Ammon's horn (tissue), 1 donor: Measurements from ENCODE around the gene DCAF6.
"Not testable (repeated sequence)": the region's sequence is repeated elsewhere in the genome, so short reads cannot be mapped to it uniquely, and the experiment has no call there.

Source experiments
- DNase-seq: peaks from one replicate; pipeline ENCODE4 v3.0.0-alpha.2; 2016; ENCODE audit warnings: low spot score

The DCAF6 gene

DNA sequence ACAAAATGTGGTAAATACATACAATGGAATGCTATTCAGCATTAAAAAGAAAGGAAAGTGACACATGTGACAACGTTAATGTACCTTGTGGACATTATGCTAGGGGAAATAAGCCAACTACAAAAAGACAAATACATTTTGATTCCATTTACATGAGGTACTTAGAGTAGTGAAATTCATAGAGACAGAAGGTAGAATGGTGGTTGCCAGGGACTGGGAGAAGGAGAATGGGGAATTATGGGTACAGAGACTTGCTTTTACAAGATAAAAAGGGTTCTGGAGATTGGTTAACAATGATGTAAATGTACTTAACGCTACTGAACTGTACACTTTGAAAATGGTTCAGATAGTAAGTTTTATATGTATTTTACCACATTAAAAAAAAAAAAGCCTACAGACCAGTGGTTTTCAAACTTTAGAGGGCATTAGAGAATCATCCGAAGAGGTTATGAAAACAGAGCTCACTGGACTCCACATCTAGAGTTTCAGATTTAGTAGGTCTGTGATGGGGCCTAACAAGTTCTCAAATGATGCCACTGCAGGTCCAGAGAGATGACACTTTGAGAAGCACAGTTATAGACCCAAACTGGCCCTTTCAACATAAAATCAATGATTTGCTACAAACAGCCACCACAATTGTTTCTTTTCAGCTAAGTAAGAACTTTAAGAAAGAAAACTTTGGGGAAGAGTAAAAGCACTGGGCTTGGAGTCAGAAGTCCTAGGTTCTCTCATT is 13.0 kb upstream of the DCAF6 start:
- no peak for DNase-seq

DNA sequence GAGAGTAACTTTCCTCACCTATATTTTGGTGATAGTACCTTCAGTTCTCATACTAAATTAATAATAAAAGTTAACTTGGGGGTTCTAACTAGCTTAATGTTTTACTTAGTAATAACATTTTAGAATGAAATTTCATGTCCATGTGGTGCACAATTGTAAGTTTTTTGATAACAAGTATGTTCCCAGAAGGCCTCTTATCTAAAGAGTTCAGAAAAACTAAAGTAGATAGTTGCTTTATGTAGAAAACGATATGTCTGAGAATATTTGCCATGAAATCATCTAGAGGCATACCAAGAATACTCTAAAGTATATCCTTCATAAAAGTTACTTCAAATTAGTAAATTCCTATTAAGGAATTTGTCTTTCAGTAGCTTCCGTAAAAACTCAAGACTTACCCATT is 12.4 kb upstream of the DCAF6 start:
- no peak for DNase-seq

- DNase-seq = no peak
These were observed 11.8 kb upstream of the DCAF6 start for GRCh38 chr1:167924543-167925231.

DNA sequence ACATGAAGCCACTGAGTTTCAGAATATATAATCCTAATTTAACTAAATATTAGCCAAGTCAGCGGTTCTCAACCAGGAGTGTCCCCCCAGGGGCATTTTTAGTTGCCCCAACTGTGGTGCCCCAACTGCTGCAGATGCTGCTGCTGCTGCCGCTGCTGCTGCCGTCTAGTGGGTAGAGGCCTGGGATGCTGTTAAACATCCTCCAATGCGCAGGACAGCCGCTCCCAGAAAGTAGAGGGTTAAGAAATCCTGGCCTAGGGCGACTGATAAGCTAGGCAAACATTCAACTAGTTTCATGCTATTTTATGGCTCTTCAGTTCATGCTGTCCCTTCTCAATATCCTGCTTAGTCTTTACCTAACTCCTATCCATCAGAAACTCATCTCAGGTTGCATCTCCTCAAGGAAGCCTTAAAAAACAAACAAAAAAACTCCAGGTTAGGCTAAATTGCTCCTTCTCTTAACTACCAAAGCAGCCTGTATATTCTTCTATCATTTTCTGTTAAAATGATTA is 9.9 kb upstream of the DCAF6 start:
- no peak for DNase-seq

- DNase-seq = no peak
These were observed 9.3 kb upstream of the DCAF6 start for GRCh38 chr1:167927046-167927754.

- no peak for DNase-seq
These were observed 8.0 kb upstream of the DCAF6 start for GRCh38 chr1:167928457-167928852.

- not testable (repeated sequence) for DNase-seq
These were observed 7.6 kb upstream of the DCAF6 start for GRCh38 chr1:167928919-167929318.

- DNase-seq = no peak
These were observed 6.8 kb upstream of the DCAF6 start for GRCh38 chr1:167929725-167930124.

GRCh38 chr1:167933788-167934187 is 2.7 kb upstream of the DCAF6 start:
- DNase-seq = no peak

GRCh38 chr1:167934426-167935215 is 1.9 kb upstream of the DCAF6 start:
- no peak for DNase-seq

GRCh38 chr1:167935216-167936067 is 1.0 kb upstream of the DCAF6 start:
- peak; percentile 56 for DNase-seq

DNA sequence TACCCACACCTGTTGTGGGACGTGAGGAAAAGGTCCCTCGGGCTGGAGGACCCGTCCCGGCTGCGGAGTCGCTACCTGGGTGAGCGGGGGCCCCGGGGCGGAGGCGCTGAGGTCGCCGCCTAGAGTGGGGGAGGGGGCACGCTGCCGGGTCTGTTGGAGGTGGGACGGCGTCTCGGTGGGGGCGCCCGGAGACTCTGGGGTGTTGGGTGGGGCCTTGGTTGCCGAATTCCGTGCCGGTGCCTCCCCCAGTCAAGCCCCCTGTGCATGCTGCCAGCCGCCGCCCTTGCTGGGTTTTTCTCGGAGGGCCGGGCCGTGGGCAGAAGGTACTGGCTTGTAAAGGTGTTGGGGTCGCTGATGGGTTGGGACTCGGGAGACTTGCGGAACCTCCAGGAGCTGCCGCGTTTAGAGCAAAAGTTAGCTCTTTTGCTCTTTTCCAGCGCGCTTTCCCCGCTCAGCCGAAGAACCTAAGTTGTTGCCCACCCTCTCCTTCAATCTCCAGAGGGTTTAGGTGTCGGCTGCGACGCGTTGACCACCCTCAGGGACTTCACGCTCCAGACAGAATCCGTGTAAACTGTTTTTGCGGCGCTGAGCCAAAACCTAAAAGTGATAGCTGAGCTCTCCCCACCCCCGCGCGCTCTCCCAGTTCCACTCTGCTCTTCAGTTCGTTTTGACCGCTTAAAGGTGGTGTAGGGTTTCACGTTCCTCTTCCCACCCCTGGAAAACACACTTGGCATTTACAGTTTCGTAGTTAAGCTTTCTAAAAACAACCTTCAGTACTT is 636 bp downstream of the DCAF6 start, which contains the start of gene MPC2:
TSS of gene MPC2 (minus strand) at position 143 of the 779 bp plus-strand sequence. CDS start 1,231 bp downstream, outside the sequence.
- DNase-seq = peak; percentile 66

DNA sequence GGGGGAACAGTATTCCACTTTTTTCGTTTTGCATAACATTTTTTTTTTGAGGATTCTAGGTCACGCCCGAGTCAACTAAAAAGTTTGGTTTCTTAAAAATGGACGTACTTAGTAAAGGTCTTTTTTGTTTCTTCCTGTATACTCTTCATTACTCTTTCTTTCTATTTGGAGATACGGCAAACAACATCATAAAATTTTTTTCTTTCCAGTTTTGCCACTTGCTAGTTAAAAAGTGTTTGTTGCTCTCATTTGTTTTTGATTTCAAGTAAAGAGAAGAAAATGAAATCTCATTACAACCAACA is 1.2 kb downstream of the DCAF6 start:
- DNase-seq = no peak

- DNase-seq = no peak
These were observed 1.7 kb downstream of the DCAF6 start for GRCh38 chr1:167938080-167938636.

- DNase-seq = no peak
These were observed 3.8 kb downstream of the DCAF6 start for GRCh38 chr1:167940264-167940663.

- no peak for DNase-seq
These were observed 7.1 kb downstream of the DCAF6 start for GRCh38 chr1:167943541-167943940.

DNA sequence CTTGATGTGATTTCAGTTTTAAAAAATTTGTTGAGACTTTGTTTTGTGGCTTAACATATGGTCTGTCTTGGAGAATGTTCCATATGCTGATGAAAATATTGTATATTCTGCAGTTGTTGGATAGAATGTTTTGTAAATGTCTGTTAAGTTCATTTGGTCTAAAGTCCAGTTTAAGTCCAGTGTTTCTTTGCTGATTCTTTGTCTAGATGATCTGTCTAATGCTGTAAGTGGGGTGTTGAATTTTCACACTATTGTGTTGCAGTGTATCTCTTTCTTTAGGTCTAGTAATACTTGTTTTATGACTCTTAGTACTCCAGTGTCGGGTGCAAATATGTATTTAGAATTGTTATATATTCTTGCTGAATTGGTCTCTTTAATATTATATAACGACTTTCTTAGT is 11.2 kb downstream of the DCAF6 start:
- no peak for DNase-seq

DNA sequence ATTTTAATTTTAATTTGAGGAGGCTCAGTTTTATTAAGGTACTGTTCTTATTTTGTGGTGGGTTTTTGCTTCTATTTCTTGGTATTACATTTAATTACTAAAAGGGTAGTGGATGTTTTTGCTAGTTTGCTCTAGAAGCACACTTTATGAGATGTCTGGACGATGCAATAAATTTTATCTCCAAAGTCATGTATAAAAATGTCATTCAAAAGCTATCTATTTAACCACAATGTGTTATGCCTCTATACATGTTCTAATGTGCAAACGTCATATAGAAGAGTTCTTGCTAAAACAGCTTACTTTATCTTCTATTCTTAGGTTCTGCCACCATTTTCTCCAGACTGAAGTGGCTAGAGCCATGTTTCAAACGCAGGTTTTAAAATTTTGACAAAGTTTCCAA is 13.3 kb downstream of the DCAF6 start:
- DNase-seq = no peak

GRCh38 chr1:167950569-167950968 is 14.1 kb downstream of the DCAF6 start:
- DNase-seq = no peak

DNA sequence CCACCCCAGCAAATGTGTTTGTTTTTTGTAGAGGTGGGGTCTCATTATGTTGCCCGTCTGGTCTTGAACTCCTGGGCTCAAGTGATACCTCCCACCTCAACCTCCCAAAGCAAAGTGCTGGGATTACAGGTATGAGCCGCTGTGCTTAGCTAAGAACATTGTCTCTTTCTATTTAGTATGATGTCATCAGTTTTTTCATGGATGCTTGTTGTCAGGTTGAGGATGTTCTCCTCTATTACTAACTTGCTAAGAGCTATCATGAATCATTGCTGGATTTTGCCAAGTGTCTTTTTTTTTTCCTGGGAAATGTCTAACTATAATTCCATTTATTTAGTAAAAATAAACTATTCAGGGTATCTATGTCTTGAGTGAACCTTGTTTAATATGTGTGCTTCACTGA is 19.4 kb downstream of the DCAF6 start:
- no peak for DNase-seq
